OCI-LY1 (cell line): ENCODE measurements around the gene MICAL2.

Experiments used
- CTCF ChIP-seq: fragments of 200-600 bp; sonication (generic), shearing (Covaris generic); IDR thresholded peaks from 2 replicates; pipeline ENCODE4 v1.5.1; 2017; ENCODE audit warnings: mild to moderate bottlenecking, antibody characterized with exemption, low read length, moderate library complexity, mixed read lengths
- EZH2 ChIP-seq: fragments of 200-600 bp; sonication (generic), shearing (Covaris generic); IDR thresholded peaks from 2 replicates; pipeline ENCODE4 v1.8.0; 2017; ENCODE audit warnings: borderline replicate concordance, mixed run types, mild to moderate bottlenecking, antibody characterized with exemption, low read length, moderate library complexity, mixed read lengths

GRCh38 chr11:12160231-12160630 lies 49.8 kb downstream of the MICAL2 start:
- TF ChIP-seq CTCF (no peak), EZH2 (no peak)
